OCI-LY7 (cell line): ENCODE data around the gene KLHL20. TPM values are rescaled to one million over a fixed set of nuclear protein-coding genes. Genes with fewer than 3 reads are reported as not detected.

Experiments
- BruUV-seq: library from RNA; stranded (reverse); fragments of 400-500 nt; replicated peaks from 2 replicates; lab custom pipeline; 2021; lab: Mats Ljungman, UMichigan
- CTCF ChIA-PET: fragments of 300-600 bp; sonication (Branson Sonifier 250); formaldehyde crosslinking; loops from one replicate; lab custom pipeline; 2022; ENCODE audit warnings: antibody characterized with exemption; ENCODE audit not compliant: unreplicated experiment; lab: Charles Lee
- POLR2A ChIA-PET: fragments of 300-600 bp; sonication (Branson Sonifier 250); formaldehyde crosslinking; loops from one replicate; lab custom pipeline; 2022; ENCODE audit warnings: antibody characterized with exemption; lab: Charles Lee
- DNase-seq: peaks from one replicate; pipeline ENCODE4 v3.0.0-alpha.2; 2015; ENCODE audit warnings: low spot score
- H2AFZ ChIP-seq: fragments of 200-600 bp; sonication (generic), shearing (Covaris generic); 2 replicates; pipeline ENCODE4 v1.6.1; 2014; ENCODE audit warnings: mild to moderate bottlenecking, antibody characterized with exemption, low read length, moderate library complexity
- H3K27ac ChIP-seq: fragments of 200-600 bp; sonication (generic); 2 replicates; pipeline ENCODE4 v1.5.1; 2014; ENCODE audit warnings: mixed run types, low read depth, mild to moderate bottlenecking, moderate library complexity, low read length, inconsistent platforms; ENCODE audit not compliant: poor library complexity, severe bottlenecking
- H3K36me3 ChIP-seq: fragments of 200-600 bp; sonication (generic); 2 replicates; pipeline ENCODE4 v1.6.1; 2014; ENCODE audit warnings: mild to moderate bottlenecking, antibody characterized with exemption, low read length, moderate library complexity, mixed read lengths; ENCODE audit not compliant: insufficient read depth
- H3K4me1 ChIP-seq: fragments of 200-600 bp; sonication (generic); 2 replicates; pipeline ENCODE4 v1.5.1; 2014; ENCODE audit warnings: mild to moderate bottlenecking, low read length; ENCODE audit not compliant: insufficient read depth, poor library complexity, severe bottlenecking
- H3K4me2 ChIP-seq: fragments of 200-600 bp; sonication (generic); 2 replicates; pipeline ENCODE4 v1.6.1; 2014; ENCODE audit warnings: mild to moderate bottlenecking, low read length
- H3K4me3 ChIP-seq: fragments of 200-600 bp; sonication (generic); 2 replicates; pipeline ENCODE4 v1.5.1; 2014; ENCODE audit warnings: mild to moderate bottlenecking, low read depth, low read length; ENCODE audit not compliant: poor library complexity, severe bottlenecking
- H3K79me2 ChIP-seq: fragments of 200-600 bp; sonication (generic); 2 replicates; pipeline ENCODE4 v1.6.1; 2016; ENCODE audit warnings: low read depth, mild to moderate bottlenecking, low read length, moderate library complexity, mixed read lengths; ENCODE audit not compliant: insufficient read depth
- H3K9me2 ChIP-seq: fragments of 200-600 bp; sonication (generic); 2 replicates; pipeline ENCODE4 v1.6.1; 2016; ENCODE audit warnings: mild to moderate bottlenecking, low read length, mixed read lengths; ENCODE audit not compliant: insufficient read depth
- H3K9me3 ChIP-seq: fragments of 200-600 bp; sonication (generic); 2 replicates; pipeline ENCODE4 v1.6.1; 2014; ENCODE audit warnings: mild to moderate bottlenecking, mixed run types, low read length, mixed read lengths
- H4K20me1 ChIP-seq: fragments of 200-600 bp; sonication (generic); 2 replicates; pipeline ENCODE4 v1.6.1; 2014; ENCODE audit warnings: mild to moderate bottlenecking, antibody characterized with exemption, low read length, moderate library complexity, mixed read lengths; ENCODE audit not compliant: insufficient read depth
- EZH2phosphoT487 ChIP-seq: fragments of 200-600 bp; sonication (generic); IDR thresholded peaks from 2 replicates; pipeline ENCODE4 v1.6.1; 2018; ENCODE audit warnings: low read depth, borderline replicate concordance, mild to moderate bottlenecking, mixed run types, antibody characterized with exemption, low read length, moderate library complexity, mixed read lengths
- intact Hi-C: fragments of 100-400 bp; cut with micrococcal nuclease; formaldehyde crosslinking; loops from one replicate; pipeline ENCODE4 v1.10.0; 2022; ENCODE audit not compliant: unreplicated experiment
- small RNA-seq: library from RNA; depleted of rRNA; stranded (forward); fragments of <200 nt; gene quantifications from one replicate; pipeline ENCODE3, GENCODE V24; 2014
- total RNA-seq, 2 experiments: library from RNA; depleted of rRNA in 1 of 2; stranded (reverse); fragments of >200 nt in 1 of 2; shearing (Covaris generic) in 1 of 2; gene quantifications; 2 replicates each; pipeline ENCODE4 v1.2.3, GENCODE V29; 2014 to 2022
- TF ChIP-seq, protein P1 (sequence below): fragments of 200-600 bp; sonication (generic); conservative IDR thresholded peaks from 2 replicates; pipeline ENCODE4 v1.5.1; 2014; ENCODE audit warnings: mild to moderate bottlenecking, antibody characterized with exemption, low read length, moderate library complexity, mixed read lengths

KLHL20 gene
- total RNA-seq, 2 experiments from 2014 or later: 17.5 to 22.6 TPM

DNA sequence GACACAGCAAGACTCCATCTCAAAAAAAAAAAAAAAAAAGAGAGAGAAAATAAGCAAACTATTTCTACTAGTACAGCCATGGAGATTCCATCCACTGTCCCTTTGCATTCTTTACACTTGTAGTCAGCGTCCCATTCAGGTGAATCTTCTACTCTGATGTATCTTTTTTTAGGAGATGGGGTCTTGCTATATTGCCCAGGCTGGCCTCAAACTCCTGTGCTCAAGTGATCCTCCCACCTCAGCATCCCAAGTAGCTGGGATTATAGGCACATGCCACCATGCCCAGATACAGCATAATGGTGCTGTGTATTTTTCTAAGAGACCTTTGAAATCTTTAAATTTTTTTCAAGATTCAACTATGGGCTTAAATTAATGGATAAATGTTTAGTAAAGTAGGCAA is 118.0 kb downstream of the KLHL20 start:
- Histone ChIP-seq H3K36me3 (peaks cover 92% of the 10 kb centered on the region), H3K4me3 (no peak overlapping the region), H4K20me1 (no peaks in the 10 kb centered on the region), H3K9me2 (no peaks in the 10 kb centered on the region), H3K4me1 (peaks cover 10% of the 10 kb centered on the region), H3K4me2 (no peak overlapping the region), H3K9me3 (no peaks in the 10 kb centered on the region), H3K27ac (no peak overlapping the region), H3K79me2 (peaks cover 17% of the 10 kb centered on the region; the same call in 1 of the 2 replicates), H2AFZ (no peak overlapping the region)
- no TSS peak for BruUV-seq
- no peak for DNase-seq
- intact Hi-C loops: no loop called here
- TF ChIP-seq, protein P1, sequence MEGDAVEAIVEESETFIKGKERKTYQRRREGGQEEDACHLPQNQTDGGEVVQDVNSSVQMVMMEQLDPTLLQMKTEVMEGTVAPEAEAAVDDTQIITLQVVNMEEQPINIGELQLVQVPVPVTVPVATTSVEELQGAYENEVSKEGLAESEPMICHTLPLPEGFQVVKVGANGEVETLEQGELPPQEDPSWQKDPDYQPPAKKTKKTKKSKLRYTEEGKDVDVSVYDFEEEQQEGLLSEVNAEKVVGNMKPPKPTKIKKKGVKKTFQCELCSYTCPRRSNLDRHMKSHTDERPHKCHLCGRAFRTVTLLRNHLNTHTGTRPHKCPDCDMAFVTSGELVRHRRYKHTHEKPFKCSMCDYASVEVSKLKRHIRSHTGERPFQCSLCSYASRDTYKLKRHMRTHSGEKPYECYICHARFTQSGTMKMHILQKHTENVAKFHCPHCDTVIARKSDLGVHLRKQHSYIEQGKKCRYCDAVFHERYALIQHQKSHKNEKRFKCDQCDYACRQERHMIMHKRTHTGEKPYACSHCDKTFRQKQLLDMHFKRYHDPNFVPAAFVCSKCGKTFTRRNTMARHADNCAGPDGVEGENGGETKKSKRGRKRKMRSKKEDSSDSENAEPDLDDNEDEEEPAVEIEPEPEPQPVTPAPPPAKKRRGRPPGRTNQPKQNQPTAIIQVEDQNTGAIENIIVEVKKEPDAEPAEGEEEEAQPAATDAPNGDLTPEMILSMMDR: no peak
- no peak for TF ChIP-seq EZH2phosphoT487
- POLR2A ChIA-PET: interaction anchor here (1.0 to 1.4 kb wide), 2 partner anchors 9 to 37 kb away, joined by 3 to 4 read pairs; no protein-coding TSS in a partner anchor
- CTCF ChIA-PET: no interaction called here

Small RNA genes within 50 kb of the gene (small RNA-seq; reads per million reads assigned to genes)
- gene BX248409.1 (not detected), gene RF00019 (not detected)

Other genes with a start within 250 kb of the KLHL20 start
- gene PRDX6, start 237.6 kb upstream of the KLHL20 start, total RNA-seq (2014; rRNA removed; shearing (Covaris generic)): 87.4 and 109 TPM in 2 replicates
- 144 and 148 TPM in 2 replicates for gene PRDX6, start 237.6 kb upstream of the KLHL20 start, total RNA-seq (2022)
- not detected in 2 replicates for gene SLC9C2, start 111.9 kb upstream of the KLHL20 start, total RNA-seq (2014; rRNA removed; shearing (Covaris generic))
- not detected in 2 replicates for gene SLC9C2, start 111.9 kb upstream of the KLHL20 start, total RNA-seq (2022)
- not detected in 2 replicates for gene TEX50, start 79.6 kb upstream of the KLHL20 start, total RNA-seq (2014; rRNA removed; shearing (Covaris generic))
- not detected in 2 replicates for gene TEX50, start 79.6 kb upstream of the KLHL20 start, total RNA-seq (2022)
- not detected in 2 replicates for gene ANKRD45, start 45.1 kb upstream of the KLHL20 start, total RNA-seq (2014; rRNA removed; shearing (Covaris generic))
- gene ANKRD45, start 45.1 kb upstream of the KLHL20 start, total RNA-seq (2022): 0.30 TPM in 1 of 2 replicates, not detected in the other
- 42.4 and 45.6 TPM in 2 replicates for gene DARS2, start 109.7 kb downstream of the KLHL20 start, total RNA-seq (2014; rRNA removed; shearing (Covaris generic))
- gene DARS2, start 109.7 kb downstream of the KLHL20 start, total RNA-seq (2022): 70.8 and 74.8 TPM in 2 replicates
- gene CENPL, start 109.9 kb downstream of the KLHL20 start, total RNA-seq (2014; rRNA removed; shearing (Covaris generic)): 25.4 and 47.0 TPM in 2 replicates
- 36.1 and 39.3 TPM in 2 replicates for gene CENPL, start 109.9 kb downstream of the KLHL20 start, total RNA-seq (2022)
- 899 and 1,026 TPM in 2 replicates for gene GAS5, start 153.0 kb downstream of the KLHL20 start, total RNA-seq (2014; rRNA removed; shearing (Covaris generic))
- 901 and 987 TPM in 2 replicates for gene GAS5, start 153.0 kb downstream of the KLHL20 start, total RNA-seq (2022)
- 10.9 TPM in 2 replicates for gene ZBTB37, start 153.4 kb downstream of the KLHL20 start, total RNA-seq (2014; rRNA removed; shearing (Covaris generic))
- gene ZBTB37, start 153.4 kb downstream of the KLHL20 start, total RNA-seq (2022): 23.7 and 23.9 TPM in 2 replicates
- gene SERPINC1, start 202.3 kb downstream of the KLHL20 start, total RNA-seq (2014; rRNA removed; shearing (Covaris generic)): not detected in 2 replicates
- not detected in 2 replicates for gene SERPINC1, start 202.3 kb downstream of the KLHL20 start, total RNA-seq (2022)